Fibroblast of gingiva (primary cell): ENCODE measurements around the gene OR2AE1.
"Not testable (repeated sequence)": the region's sequence is repeated elsewhere in the genome, so short reads cannot be mapped to it uniquely, and the experiment has no call there.

Experiments used
- DNase-seq: peaks from one replicate; pipeline ENCODE4 v3.0.0-alpha.2; 2011; ENCODE audit warnings: low read depth

Gene OR2AE1

GRCh38 chr7:99876933-99877332 lies at the start of gene OR2AE1:
OR2AE1 (minus strand) TSS chr7:99877033; CDS start chr7:99877033, 0 bp downstream.
- DNase-seq: no peak

GRCh38 chr7:99926321-99926720 lies 49.5 kb upstream of the OR2AE1 start:
- no peak for DNase-seq

- DNase-seq: no peak
Observed at GRCh38 chr7:99923200-99923599, 46.4 kb upstream of the OR2AE1 start.

DNA sequence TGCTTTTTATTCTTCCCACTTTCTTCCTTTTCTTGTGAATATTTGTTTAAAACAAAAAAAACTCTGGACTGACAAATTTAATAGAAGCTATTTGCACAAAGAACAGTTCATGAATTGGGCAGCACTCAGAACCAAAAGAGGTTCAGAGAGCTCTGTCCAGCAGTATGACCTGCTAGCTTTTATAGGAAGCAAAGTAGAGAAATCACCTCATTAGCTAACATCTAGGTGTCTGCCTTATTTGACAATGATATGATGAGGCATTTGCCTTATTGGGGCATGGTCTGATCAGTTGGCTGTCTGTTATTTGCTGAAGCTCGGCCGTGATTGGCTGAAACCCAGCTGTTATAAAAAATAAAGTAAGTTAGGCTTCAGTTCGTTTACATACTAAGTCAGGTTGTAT lies 43.3 kb upstream of the OR2AE1 start:
- no peak for DNase-seq

GRCh38 chr7:99919814-99920112 lies 42.9 kb upstream of the OR2AE1 start:
- DNase-seq: no peak

GRCh38 chr7:99918959-99919813 lies 42.4 kb upstream of the OR2AE1 start, which contains the start of gene TRIM4:
TRIM4 (minus strand) TSS chr7:99919530; CDS start chr7:99919401, 129 bp downstream.
- peak; percentile 94 for DNase-seq

- DNase-seq: no peak
Observed at GRCh38 chr7:99910976-99911375, 34.1 kb upstream of the OR2AE1 start.

GRCh38 chr7:99901581-99901980 lies 24.7 kb upstream of the OR2AE1 start:
- DNase-seq: no peak

DNA sequence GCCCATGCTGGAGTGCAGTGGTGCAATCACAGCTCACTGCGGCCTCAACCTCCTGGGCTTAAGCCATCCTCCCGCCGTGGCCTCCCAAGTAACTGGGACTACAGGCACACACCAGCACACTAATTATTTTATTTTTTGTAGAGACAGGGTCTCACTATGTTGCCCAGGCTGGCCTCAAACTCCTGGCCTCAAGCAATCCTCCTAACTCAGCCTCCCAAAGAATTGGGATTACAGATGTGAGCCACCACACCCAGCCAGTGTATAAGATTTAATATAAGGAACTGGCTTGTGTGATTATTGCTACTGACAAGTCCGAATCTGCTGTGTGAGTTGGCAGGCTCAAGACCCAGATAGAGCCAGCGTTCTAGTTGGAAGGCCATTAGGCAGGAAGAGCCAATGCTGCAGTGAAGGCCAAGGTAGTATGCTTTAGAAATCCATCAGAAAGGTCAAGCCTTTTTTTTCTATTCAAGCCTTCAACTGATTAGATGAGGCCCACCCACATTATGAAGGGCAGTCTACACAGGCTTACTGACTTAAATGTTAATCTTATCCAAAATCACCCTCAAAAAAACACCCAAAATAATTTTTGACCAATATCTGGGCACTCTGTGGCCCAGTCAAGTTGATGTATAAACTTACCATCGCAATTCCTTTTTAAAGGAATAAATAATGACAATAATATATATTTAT lies 23.1 kb upstream of the OR2AE1 start:
- DNase-seq: no peak

- DNase-seq: no peak
Observed at GRCh38 chr7:99898836-99899235, 22.0 kb upstream of the OR2AE1 start.

DNA sequence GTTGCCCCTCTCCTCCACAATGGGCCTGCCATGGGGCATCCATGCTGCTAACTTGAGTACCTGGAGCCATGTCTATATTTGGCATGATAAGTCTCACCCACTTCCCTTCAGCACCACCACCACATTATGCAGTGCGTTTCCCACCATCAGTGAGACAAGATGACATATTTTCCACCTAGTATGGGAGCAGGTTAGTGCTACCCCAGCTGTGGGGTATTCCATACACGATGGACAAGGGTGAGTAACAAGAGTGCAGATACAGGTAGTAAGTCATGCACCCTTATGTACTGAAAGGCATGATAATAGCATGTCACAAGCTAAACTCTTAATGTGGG lies 21.2 kb upstream of the OR2AE1 start:
- DNase-seq: no peak

- DNase-seq: no peak
Observed at GRCh38 chr7:99897322-99898022, 20.6 kb upstream of the OR2AE1 start.

- DNase-seq: no peak
Observed at GRCh38 chr7:99894738-99895137, 17.9 kb upstream of the OR2AE1 start.

- no peak for DNase-seq
Observed at GRCh38 chr7:99893280-99893679, 16.4 kb upstream of the OR2AE1 start.

GRCh38 chr7:99890348-99890747 lies 13.5 kb upstream of the OR2AE1 start:
- not testable (repeated sequence) for DNase-seq

GRCh38 chr7:99888366-99888765 lies 11.5 kb upstream of the OR2AE1 start:
- not testable (repeated sequence) for DNase-seq

DNA sequence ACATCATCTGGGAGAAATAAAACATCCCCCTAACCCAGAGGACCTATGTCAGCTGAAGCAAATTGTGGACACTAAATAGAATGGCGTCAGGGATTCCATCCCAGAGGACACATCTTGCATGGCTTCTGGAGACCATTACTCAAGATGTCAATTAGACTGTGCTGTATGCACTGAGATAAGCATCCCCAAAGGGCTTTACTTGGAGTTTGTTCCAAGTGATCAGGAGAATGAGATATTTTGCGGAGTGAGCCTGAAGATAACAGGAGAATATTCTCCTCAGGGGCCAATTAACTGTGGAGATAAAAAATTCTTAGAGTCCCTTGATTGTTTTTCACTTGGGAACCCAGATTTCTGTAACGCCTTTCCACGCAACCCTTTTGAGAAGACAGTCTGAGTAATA lies 4.5 kb upstream of the OR2AE1 start:
- no peak for DNase-seq

DNA sequence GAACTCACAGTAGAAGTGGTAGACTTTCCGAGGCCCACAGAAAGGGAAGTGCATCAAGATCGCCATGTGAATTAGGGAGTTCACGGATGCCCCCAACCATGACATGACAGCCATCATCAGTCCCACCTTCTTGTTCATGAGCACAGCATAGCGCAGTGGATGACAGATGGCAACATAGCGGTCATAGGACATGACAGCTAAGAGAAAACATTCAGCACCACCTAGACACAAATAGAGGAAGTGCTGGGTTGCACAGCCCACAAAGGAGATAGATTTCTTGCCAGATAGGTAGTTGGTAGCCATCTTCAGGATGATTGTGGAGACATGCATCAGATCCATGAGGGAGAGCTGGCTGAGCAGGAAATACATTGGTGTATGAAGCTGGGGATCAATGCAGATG lies 342 bp downstream of the OR2AE1 start:
- DNase-seq: no peak

- DNase-seq: no peak
Observed at GRCh38 chr7:99868246-99868645, 8.6 kb downstream of the OR2AE1 start.

DNA sequence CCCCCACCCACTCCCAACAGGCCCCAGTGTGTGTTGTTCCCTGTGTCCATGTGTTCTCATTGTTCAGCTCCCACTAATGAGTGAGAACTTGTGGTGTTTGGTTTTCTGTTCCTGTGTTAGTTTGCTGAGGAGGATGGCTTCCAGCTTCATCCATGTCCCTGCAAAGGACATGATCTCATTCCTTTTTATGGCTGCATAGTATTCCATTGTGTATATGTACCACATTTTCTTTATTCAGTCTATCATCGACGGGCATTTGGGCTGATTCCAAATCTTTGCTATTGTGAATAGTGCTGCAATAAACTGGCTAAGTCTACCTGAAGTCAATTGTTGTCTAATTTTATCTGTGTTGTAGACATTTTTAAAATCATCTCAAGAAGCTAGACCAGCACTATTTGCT lies 9.4 kb downstream of the OR2AE1 start:
- DNase-seq: not testable (repeated sequence)

GRCh38 chr7:99863847-99864440 lies 12.9 kb downstream of the OR2AE1 start:
- no peak for DNase-seq

GRCh38 chr7:99860281-99861127 lies 16.3 kb downstream of the OR2AE1 start:
- peak; percentile 40 for DNase-seq
